Left renal pelvis (tissue), 4 donors: Measurements from ENCODE around the gene ASS1. TPM values are rescaled to one million over a fixed set of nuclear protein-coding genes. Genes with fewer than 3 reads are reported as not detected.
"Not testable (repeated sequence)": the region's sequence is repeated elsewhere in the genome, so short reads cannot be mapped to it uniquely, and the experiment has no call there.

Source experiments
- DNase-seq, 4 donors: peaks; one replicate each; pipeline ENCODE4 v3.0.0-alpha.2; 2013; ENCODE audit warnings: low read depth in 4 of 4, low spot score in 3 of 4
- polyA plus RNA-seq, 4 donors: library from polyadenylated mRNA; unstranded; fragments of 120-200 nt; gene quantifications; one replicate each; pipeline ENCODE4 v1.2.1, GENCODE V29; 2013; ENCODE audit not compliant: insufficient read length in 4 of 4

Gene ASS1
- polyA plus RNA-seq, 4 donors: 115 to 322 (median 251) TPM

DNA sequence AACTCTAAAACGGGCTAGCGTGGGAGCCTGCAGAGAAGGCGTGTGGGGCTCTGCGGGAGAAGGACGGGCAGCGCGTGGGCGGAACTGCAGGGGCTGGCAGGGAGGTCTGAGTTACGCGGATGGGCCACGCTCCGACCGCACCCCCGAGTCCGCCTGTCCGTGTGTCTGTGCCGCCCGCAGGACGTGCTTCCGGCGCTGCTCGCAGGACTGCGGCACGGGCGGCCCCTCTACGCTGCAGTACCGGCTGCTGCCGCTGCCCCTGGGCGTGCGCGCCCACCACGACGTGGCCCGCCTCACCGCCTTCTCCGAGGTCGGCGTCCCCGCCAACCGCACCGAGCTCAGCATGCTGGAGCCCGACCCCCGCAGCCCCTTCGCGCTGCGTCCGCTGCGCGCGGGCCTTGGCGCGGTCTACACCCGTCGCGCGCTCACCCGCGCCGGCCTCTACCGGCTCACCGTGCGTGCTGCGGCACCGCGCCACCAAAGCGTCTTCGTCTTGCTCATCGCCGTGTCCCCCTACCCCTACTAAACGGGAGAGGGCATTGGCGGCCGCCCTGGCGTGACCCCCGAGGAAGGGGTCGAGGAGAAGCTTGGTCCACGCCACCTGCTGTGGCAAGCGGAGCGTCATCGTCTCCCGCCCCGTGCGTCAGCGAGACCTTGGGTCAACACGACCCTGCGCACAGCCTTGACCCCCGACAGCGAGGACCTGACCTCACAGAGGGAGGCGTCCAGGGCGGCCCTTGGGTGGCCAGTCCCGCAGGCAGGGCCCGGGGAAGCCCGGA lies 11.4 kb upstream of the ASS1 start:
- DNase-seq: no peak

DNA sequence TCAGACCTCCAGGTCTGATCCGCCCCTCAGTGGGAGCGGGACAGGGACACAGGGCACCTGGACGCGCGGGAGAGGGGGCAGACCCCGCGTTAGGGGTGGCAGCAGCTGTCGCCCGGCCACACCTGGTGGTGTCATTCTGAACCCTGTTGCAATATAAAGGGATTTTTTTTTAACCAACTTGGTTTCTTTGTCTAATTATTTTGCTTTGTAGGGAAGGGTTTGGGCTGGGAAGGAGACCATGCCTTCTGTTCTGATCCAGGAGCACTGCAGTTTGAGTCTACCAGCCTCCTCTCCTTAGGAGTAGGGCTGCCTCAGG lies 10.9 kb upstream of the ASS1 start:
- no peak for DNase-seq

DNA sequence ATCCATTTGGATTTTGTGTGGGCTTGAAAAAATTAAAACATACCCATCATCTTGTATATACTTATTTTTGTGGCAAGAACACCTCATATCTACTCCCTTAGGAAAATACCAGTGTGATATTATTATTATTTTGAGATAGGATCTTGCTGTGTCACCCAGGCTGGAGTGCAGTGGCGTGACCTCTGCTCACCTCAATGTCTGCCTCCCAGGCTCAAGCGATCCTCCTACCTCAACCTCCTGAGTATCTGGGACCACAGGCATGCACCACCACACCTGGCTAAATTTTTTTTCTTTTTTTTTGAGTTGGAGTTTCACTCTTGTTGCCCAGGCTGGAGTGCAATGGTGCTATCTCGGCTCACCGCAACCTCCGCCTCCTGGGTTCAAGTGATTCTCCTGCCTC lies 10.1 kb upstream of the ASS1 start:
- DNase-seq: not testable (repeated sequence)

DNA sequence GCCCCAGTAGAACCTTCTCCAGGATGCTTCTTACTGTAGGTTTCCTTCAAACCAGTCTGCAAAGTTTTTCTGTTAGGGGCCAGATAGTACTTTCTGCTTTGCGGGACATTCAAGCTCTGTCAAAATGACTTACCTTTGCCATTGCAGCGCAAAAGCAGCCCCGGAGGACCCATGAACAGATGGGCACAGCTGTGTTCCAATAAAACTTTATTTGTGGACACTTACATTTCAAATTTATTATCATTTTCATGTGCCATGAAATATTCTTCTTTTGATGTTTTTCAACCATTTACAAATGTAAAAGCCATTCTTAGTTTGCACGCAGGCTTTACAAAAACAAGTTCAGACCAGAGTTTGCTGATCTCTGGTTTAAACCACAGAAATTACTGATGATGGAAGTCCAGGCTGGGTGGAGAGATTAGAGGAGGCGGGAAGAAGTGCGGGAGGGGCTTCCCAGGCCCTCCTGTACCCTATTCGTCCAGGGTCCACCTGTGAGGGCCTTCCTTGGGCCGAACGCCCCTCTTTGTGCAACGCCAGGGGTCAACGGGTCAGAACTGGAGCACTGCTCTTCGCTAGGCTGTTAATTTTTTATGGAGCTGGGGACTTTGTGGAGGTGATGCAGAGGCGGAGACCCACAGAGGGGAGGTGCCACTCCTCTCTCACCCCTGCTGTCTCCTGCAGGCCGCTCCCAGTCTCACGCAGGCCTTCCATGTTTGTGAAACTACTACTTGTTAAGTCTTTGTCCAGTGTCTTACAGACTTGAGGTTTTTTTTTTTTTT lies 7.6 kb upstream of the ASS1 start:
- no peak for DNase-seq

DNA sequence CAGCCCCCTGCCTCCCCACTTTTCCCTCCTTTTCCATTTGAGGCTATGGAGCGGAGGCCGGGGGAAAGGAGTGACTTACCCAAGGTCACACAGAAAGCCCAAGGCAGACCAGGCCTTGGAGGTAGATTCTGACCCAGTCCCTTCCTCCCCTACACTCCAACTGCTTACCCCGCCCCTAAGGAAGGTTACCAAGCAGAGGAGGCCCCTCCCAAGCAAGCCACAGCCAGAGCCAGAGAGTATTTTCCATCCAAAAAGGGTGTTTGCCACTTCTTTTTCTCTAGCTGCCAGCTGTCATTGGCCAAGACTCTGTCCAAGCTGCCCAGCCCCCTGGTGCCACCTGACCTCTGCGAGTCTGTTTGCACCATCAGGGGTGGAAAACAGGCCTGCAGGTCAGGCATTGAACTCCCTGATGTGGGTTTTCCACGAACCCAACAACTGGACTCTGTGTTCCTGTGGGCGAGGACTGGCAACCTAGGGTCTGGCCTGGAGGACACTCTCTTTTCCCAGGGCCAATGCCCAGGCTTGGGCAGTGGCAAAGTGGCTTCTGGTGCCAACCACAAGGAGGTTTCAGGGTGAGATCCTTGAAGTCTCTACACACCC lies 6.3 kb upstream of the ASS1 start:
- DNase-seq: no peak

DNA sequence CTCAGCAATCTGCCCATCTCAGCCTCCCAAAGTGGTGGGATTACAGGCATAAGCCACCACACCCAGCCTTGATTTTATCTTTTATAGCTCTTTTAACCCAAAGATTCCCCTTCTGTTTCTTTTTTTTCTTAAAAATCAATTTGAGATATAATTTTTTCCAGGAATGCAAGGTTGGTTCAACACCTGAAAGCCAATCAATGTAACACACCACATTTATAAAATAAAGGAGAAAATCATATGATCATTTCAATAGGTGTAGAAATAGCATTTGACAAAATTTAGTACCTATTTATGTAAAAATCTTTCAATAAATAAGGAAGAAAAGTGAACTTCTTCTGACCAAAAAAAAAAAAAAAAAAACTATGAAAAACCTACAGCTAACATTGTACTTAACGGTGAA lies 3.7 kb upstream of the ASS1 start:
- DNase-seq: no peak

DNA sequence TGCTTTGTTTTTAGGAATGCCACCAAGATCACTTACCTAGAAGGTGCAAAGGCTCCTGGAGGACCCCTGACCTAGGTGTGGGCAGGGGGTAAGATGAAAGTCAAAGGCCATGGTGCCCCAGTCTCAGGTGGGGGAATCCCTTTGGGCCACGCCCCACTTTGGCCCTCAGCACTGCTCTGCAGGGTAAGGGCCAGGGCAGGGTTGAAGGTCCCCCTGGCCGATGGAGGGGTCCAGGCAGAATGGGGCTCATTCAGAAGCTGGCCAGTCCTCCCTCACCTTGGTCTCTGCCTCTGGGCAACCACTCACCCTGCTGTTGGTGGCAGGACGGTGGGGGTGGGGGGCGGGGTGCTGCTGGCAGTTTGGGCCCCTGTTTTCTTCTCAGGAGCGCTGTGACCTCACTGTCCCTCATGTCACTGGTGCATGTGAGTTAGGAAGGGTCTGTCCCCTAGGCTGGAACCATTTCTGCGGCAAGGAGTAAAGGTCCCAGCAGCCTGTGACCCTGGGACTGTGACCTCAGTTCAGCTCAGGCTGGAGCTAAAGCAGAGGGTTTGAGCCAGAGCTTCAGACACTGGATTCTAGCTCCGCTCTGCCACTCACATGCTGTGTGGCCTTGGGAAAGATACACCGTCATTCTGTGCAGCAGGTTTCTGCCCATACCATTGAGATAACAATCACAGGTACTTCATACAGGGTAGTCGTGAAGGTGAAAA lies 1.9 kb upstream of the ASS1 start:
- no peak for DNase-seq

DNA sequence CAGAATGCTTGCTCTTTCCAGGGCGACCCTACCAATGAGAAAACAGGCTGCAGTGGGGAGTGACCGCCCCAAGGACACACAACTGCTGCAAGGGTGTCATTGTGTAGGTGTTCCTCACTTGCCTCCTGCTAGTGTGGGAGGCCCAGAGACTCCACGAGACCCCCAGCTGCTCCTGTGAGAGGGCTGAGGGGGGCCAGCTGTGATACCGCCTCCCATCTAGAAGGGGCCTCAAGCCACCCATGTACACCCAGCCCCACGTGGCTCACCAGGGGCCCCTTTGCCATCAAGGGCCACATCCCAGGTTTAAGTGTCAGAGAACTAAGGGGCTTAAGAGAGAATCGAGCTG lies 1.3 kb upstream of the ASS1 start:
- no peak for DNase-seq

DNA sequence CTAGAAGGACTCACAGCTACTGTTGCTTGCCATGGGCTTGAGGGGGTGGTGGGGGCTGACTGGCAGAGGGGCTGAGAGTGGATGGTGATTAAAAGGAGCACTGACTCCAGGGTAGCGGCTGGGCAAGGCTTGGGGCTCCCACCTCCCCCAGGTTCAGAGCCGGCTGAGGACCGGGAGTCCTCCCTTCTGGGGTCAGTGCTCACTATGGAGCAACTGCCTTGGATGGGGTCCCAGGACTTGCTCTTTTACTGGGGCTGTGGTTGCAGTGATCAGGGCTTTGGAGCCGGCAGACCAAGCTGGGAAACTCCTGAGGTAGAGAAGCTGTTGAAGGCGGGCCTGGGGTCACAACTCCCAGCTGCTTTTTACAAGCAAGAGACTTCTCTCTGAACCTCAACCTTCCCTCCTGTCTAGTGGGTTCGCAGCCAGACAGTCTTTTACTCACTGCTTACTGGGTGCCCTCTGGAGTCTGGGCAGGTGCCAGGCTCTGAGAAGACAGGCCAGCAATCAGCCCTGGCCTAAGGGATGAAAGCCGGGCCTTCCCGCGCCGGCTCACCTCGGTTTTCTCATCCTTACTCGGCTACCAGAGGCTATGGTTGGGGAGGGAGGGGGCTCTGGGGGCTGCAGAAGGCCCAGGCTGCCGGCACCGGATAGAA lies 795 bp upstream of the ASS1 start:
- DNase-seq: no peak

DNA sequence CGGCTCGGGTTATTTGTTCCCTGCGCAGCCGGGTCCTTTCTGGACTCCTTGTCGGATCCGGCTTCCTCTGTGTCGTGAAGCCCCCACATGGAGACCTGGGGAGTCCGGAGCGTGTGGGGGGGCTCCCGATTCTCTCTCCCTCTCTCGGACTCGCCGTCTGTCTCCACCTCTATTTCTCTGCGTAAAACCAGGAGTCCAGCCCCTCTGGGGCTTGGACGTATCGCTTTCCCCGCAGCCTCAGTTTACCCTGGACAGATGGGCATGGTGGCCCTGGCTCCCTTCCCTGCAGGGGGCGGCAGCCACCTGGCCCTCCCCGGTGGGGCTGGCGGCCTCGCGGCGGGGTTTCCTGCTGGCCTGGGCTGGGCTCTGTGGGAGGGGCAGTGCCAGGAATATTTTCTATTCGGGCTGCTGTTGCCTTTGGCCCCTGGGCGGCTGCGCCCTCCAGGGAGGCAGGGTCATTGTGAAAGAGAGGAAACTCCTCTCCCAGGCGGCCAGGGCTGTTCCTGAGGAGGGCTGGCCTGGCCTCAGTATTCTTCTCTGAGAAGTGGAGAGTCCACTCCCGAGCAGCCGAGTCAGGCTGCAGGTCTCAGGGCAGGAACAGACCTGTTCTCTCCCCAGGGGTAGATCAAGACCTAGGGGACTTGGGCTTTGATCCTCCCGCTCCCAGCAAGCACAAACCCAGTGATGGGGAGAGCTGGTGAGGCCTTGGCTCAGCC lies 665 bp downstream of the ASS1 start:
- no peak for DNase-seq

DNA sequence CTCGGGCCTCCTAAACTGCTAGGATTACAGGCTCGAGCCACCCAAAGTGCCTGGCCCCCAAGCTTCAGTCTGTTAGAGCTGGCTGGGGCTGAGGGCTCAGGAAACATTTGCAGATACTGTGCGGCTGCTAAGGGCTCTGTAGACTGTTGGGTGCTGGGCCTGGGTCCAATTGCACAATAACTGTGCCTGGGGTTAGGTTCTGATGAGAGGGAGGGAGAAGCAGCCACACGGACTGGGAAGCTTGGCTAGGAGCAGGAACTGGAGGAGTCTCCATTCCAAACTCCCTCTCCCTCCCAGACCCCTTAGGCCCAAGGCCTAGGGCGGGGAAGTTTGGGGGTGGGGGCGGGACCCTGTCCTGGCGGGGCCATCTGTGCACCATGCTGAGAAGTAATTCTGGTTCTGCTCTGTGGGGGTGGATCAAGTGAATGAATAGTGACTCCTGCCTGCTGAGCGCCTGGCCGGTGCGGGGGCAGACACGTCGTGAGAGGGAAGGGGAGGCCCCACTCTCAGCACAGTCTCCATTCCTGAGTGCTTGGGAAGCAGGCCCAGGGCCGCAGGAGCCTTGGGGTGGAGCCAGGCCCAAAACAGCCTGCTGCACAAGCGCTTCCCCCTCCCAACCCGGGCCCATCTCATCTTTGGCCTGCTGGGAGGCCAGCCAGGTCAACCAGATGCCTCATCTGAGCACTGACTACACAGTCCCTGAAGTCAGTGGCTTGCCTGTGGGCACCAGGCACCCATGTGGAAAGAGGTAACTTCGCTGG lies 1.5 kb downstream of the ASS1 start:
- no peak for DNase-seq

DNA sequence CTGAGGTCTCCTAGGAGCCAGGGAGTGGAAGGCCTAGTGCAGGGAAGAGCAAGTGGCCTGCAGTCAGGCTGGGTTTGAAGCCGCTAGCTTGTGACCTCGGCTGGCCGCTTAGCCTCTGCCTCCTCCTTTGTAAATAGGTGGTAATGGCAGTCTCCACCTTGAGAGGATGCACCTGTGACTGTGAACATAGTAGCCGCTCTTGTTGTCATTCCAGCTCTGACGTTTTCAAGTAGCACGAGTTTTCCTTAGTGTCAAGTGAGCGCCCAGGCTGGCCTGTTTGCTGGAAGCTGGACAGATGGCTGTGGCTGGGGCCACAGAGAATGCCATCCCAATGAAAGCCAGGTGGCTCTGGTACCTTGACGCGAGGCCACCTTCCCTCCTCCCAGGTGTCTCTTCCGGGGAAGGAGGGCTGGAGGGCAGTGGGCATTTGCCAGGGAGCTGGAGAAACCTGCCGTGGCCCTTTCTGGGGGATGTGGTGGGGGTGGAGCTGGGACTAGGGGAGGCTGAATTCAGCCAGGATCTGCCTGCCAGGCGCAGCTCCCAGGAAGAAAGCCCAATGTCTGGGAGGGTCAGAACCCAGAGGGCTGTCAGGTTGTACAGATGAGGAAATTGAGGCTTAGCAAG lies 2.5 kb downstream of the ASS1 start:
- no peak for DNase-seq

DNA sequence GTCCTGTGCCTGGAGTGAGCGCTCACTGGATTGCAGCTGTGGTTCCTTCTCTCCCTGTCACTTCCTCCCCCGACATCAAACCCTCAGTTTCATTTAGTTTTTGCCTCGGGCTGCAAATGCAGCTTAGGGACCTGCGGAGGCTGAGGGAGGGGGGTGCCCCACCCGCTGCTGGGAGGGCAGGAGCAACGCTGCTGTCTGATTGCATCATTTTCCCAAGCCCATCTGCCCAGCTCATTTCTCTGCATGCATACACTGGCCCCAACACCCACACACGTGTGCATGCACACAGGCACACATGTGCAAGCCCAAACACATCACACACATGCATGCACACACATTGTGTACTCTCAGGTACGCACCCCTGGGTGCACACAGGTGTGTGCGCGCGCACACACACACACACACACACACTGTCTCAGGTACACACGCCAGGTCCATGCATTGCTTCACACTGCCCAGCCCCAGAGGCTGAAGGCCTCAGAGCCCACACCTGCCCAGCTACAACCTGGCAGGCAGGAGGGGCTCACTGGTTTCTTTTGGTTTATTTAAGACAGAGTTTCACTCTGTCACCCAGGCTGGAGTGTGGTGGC lies 3.4 kb downstream of the ASS1 start:
- no peak for DNase-seq

DNA sequence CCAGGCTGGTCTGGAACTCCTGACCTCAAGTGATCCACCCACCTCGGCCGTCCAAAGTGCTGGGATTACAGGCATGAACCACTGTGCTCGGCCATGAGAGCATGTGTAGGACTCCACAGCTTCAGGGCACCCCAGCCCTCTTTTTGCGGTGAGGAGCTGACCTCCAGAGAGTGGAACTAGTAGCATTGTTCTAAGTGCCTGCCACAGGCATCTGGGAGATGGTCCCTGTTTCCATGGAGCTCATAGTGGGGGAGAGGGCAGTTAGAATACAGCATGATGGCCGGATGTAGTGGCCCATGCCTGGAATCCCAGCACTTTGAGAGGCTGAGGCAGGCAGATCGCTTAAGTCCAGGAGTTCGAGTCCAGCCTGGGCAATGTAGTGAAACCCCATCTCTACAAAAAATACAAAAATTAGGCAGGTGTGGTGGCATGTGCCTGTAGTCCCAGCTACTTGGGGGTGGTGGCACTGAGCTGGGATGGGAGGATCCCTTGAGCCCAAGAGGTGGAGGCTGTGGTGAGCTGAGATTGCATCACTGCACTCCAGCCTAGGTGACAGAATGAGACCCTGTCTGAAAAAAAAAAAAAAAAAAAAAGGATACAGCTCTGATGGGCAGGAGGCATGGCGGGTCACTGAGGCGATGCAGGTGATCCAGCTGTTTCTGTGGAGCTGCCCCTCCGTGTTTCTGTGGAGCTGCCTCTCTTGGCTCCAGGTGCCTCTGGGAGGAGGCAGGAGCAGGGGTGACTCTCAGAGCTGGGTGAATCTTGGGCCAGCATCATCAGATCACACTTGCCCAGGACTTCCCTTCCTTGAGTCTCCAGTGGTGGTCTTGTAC lies 4.2 kb downstream of the ASS1 start:
- DNase-seq: no peak

DNA sequence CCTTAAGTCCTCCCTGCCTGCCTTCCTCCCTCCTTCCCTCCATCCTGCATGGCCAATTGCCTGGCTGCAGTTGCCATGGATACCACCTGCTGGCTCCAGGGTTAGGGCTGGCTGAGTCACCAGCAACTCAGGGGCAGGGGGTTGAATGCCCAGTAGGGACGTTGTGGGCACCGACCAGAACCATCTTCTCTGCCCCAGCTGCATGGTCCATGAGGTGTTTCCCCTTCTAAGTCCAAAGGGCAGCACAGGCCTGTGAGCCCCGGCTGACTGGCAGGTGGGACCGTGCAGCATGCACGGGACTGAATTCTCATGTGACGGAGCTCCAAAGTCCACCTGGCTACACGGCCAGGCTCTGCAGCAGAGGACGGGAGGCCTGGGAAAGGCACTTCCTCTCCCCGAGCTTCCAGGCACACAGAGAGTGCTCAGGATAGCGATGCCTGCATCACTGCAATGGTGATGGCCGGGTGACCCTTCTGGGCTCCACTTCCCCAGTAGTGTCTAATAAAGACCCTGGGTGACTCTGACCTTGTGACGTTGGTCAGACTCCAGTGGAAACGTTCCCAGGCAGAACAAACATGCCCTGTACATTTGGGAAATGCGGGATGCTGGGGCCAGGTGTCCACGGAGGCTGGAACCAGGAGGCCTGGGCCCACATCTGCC lies 5.7 kb downstream of the ASS1 start:
- no peak for DNase-seq

DNA sequence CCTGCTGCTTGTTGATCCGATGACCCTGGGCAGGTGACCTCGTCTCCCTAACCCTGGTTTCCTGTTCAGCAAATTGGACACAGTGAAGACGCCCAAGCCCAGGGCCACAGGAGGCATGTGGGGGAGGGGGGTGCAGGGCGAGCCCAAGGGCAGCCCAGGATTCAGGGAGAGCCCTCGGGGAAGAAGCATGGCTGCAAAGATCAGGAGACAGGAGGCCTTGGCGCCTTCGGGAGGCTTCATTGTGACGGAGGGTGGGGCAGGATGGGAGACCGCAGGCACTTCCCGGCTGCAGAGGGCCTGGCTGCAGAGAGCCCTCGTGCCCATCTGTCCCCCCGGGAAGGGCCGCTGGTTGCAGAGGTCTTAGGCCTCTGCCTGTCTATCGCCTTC lies 6.2 kb downstream of the ASS1 start:
- no peak for DNase-seq
